HCT116 (cell line): ENCODE data around the gene PTPN2.
"Not testable (repeated sequence)": the region's sequence is repeated elsewhere in the genome, so short reads cannot be mapped to it uniquely, and the experiment has no call there.

Experiments used
- POLR2A ChIP-seq: IDR thresholded peaks from 2 replicates; pipeline ENCODE4 v1.7.0; 2011; ENCODE audit warnings: borderline replicate concordance; ENCODE audit not compliant: insufficient read depth, insufficient read length; ENCODE audit errors: extremely low read depth
- TF ChIP-seq, protein P1 (sequence below), 3 experiments: fragments of 200-600 bp in 1 of 3; sonication (generic) in 1 of 3; IDR thresholded peaks in 2 of 3; conservative IDR thresholded peaks in 1 of 3; 2 replicates each; pipeline ENCODE4 v1.5.1; 2012 to 2017; ENCODE audit warnings: low read depth in 2 of 3, low read length in 2 of 3, antibody characterized with exemption in 1 of 3, borderline replicate concordance in 1 of 3, control low read depth in 1 of 3, mild to moderate bottlenecking in 1 of 3, mixed read lengths in 1 of 3, mixed run types in 1 of 3, moderate library complexity in 1 of 3; ENCODE audit not compliant: insufficient read depth in 1 of 3

DNA sequence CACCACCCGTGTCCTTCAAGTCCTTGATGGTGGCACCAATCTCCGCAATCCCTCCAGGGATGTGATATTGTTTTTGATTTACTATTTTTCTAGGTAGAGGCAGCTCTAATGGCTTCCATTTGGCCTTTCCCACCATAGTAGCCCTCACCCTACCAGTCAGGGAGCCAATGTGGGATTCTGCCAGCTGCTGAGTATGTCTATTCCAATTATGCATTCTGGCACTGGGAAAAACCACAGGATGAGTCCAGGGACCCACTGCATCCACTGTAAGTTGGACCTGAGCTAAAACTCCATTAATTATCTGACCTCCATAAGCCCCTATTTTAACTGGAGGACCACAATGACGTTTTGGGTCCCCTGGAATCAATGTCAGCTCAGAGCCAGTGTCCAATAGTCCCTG lies 125.5 kb downstream of the PTPN2 start:
- not testable (repeated sequence) for TF ChIP-seq POLR2A
- TF ChIP-seq, protein P1, sequence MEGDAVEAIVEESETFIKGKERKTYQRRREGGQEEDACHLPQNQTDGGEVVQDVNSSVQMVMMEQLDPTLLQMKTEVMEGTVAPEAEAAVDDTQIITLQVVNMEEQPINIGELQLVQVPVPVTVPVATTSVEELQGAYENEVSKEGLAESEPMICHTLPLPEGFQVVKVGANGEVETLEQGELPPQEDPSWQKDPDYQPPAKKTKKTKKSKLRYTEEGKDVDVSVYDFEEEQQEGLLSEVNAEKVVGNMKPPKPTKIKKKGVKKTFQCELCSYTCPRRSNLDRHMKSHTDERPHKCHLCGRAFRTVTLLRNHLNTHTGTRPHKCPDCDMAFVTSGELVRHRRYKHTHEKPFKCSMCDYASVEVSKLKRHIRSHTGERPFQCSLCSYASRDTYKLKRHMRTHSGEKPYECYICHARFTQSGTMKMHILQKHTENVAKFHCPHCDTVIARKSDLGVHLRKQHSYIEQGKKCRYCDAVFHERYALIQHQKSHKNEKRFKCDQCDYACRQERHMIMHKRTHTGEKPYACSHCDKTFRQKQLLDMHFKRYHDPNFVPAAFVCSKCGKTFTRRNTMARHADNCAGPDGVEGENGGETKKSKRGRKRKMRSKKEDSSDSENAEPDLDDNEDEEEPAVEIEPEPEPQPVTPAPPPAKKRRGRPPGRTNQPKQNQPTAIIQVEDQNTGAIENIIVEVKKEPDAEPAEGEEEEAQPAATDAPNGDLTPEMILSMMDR (IDR thresholded peaks at IDR 0.05 in 2 of 3, conservative IDR thresholded peaks at IDR 0.05 in 1 of 3; ENCODE audit: borderline replicate concordance in 1 of 3, insufficient read depth in 1 of 3, low read depth in 2 of 3, low read length in 2 of 3) = not testable (repeated sequence)
